Omental fat pad (tissue), 4 donors: Measurements from ENCODE around the gene RTF1. TPM values are rescaled to one million over a fixed set of nuclear protein-coding genes. Genes with fewer than 3 reads are reported as not detected.

Experiments used
- ATAC-seq: fragments of 150-250 bp; one replicate; pipeline ENCODE4 v1.9.1; 2016; ENCODE audit warnings: mild to moderate bottlenecking, moderate library complexity; ENCODE audit not compliant: low FRiP score
- DNase-seq: peaks from one replicate; pipeline ENCODE4 v3.0.0-alpha.2; 2019; ENCODE audit warnings: low spot score
- small RNA-seq: library from RNA; depleted of rRNA; stranded (forward); fragments of <200 nt; gene quantifications from one replicate; pipeline ENCODE3, GENCODE V24; 2016
- total RNA-seq, 4 donors: library from RNA; depleted of rRNA; stranded (reverse); fragments of >200 nt; gene quantifications; one replicate each; pipeline ENCODE4 v1.1.0, GENCODE V29; 2016
- TF ChIP-seq, protein P1 (sequence below), 3 donors: fragments of 450-650 bp; IDR thresholded peaks; one replicate each; pipeline ENCODE4 v1.5.1; 2016 to 2017; ENCODE audit warnings: antibody characterized with exemption in 3 of 3, mild to moderate bottlenecking in 3 of 3, moderate library complexity in 2 of 3

The RTF1 gene
- total RNA-seq, 4 donors from 2014 or later = 18.1 to 39.7 (median 25.8) TPM

- TF ChIP-seq, protein P1, sequence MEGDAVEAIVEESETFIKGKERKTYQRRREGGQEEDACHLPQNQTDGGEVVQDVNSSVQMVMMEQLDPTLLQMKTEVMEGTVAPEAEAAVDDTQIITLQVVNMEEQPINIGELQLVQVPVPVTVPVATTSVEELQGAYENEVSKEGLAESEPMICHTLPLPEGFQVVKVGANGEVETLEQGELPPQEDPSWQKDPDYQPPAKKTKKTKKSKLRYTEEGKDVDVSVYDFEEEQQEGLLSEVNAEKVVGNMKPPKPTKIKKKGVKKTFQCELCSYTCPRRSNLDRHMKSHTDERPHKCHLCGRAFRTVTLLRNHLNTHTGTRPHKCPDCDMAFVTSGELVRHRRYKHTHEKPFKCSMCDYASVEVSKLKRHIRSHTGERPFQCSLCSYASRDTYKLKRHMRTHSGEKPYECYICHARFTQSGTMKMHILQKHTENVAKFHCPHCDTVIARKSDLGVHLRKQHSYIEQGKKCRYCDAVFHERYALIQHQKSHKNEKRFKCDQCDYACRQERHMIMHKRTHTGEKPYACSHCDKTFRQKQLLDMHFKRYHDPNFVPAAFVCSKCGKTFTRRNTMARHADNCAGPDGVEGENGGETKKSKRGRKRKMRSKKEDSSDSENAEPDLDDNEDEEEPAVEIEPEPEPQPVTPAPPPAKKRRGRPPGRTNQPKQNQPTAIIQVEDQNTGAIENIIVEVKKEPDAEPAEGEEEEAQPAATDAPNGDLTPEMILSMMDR (IDR thresholded peaks at IDR 0.05) = no peak
- ATAC-seq (no peak), DNase-seq (no peak)
These were observed 96.8 kb downstream of the RTF1 start, which contains the start of gene LTK for GRCh38 chr15:41513506-41514227. Gene LTK (minus strand): TSS chr15:41513827. CDS start chr15:41513709, 118 bp downstream.

DNA sequence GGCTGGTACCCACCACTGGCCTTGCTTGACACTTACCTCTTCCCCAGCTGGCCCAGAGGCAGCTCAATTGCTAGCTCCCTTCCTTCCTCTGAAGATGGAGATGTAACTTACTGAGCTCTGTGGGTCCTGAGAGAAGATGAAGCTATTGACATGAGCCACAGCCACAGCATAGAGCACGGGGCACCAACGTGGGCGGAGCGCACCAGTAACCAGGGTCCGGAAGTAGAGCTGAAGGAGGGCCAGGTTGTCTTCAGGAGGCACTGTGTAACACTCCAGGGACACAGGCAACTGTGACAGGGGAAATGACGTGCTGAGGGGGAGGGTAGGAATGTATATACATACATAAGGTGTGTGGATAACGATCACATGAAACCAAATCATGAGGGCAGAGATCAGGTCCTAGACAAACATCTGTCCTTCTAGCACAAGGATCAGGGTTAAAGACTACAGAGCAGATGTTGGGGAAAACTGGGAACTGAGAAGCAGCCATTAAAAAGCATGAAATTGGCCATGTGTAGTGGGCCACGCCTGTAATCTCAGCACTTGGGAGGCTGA lies 101.1 kb downstream of the RTF1 start:
- no peak for DNase-seq
- no peak for ATAC-seq
- TF ChIP-seq, protein P1 (IDR thresholded peaks at IDR 0.05) = no peak

GRCh38 chr15:41520636-41521035 lies 103.7 kb downstream of the RTF1 start:
- TF ChIP-seq, protein P1 (IDR thresholded peaks at IDR 0.05) = no peak
- no peak for ATAC-seq
- DNase-seq = no peak

- TF ChIP-seq, protein P1 (IDR thresholded peaks at IDR 0.05) = no peak
- ATAC-seq = no peak
- no peak for DNase-seq
These were observed 104.7 kb downstream of the RTF1 start for GRCh38 chr15:41521614-41522013.

GRCh38 chr15:41523097-41523496 lies 106.2 kb downstream of the RTF1 start:
- ATAC-seq = no peak
- TF ChIP-seq, protein P1 (IDR thresholded peaks at IDR 0.05) = no peak
- DNase-seq = no peak

- DNase-seq = no peak
These were observed 113.6 kb downstream of the RTF1 start for GRCh38 chr15:41530363-41530956.

More at GRCh38 chr15:41530363-41530956, 113.6 kb downstream of the RTF1 start:
- TF ChIP-seq, protein P1 (IDR thresholded peaks at IDR 0.05) = no peak
- ATAC-seq = no peak

Small RNAs within 50 kb of the gene (small RNA-seq; reads per million reads assigned to genes)
- not detected for gene RNU6-1169P

Other genes with a start within 250 kb of the RTF1 start
- not detected for gene EXD1, start 186.3 kb upstream of the RTF1 start, total RNA-seq
- 100 to 1,000 TPM; 172 to 320 (median 243) TPM for gene CHP1, start 185.8 kb upstream of the RTF1 start, total RNA-seq
- under 1 TPM in 2 of 4 donors, not detected in 2; 0.46 to 0.48 TPM for gene OIP5, start 84.5 kb upstream of the RTF1 start, total RNA-seq
- 10 to 100 TPM in 1 of 4 donors, 1 to 10 TPM in 1, under 1 TPM in 1, not detected in 1; 0.74 to 11.8 (median 3.2) TPM for gene NUSAP1, start 84.2 kb upstream of the RTF1 start, total RNA-seq
- 10 to 100 TPM in 2 of 4 donors, 1 to 10 TPM in 2; 7.0 to 19.7 (median 12.5) TPM for gene NDUFAF1, start 14.6 kb upstream of the RTF1 start, total RNA-seq
- 1 to 10 TPM in 2 of 4 donors, not detected in 2; 1.2 to 2.0 TPM for gene ITPKA, start 76.8 kb downstream of the RTF1 start, total RNA-seq
- gene LTK, start 96.7 kb downstream of the RTF1 start, total RNA-seq = 1 to 10 TPM in 1 of 4 donors, under 1 TPM in 2, not detected in 1; 0.19 to 1.3 (median 0.84) TPM
- 10 to 100 TPM; 16.4 to 29.1 (median 20.3) TPM for gene RPAP1, start 127.2 kb downstream of the RTF1 start, total RNA-seq
- gene TYRO3, start 142.1 kb downstream of the RTF1 start, total RNA-seq = 10 to 100 TPM; 13.4 to 59.9 (median 40.6) TPM
- gene MGA, start 243.3 kb downstream of the RTF1 start, total RNA-seq = 10 to 100 TPM; 34.9 to 50.7 (median 35.9) TPM